SJCRH30 (cell line): ENCODE measurements around the gene TMCO5A. TPM values are rescaled to one million over a fixed set of nuclear protein-coding genes. Genes with fewer than 3 reads are reported as not detected.

Experiments used
- DNase-seq, 2 experiments: peaks; one replicate each; pipeline ENCODE4 v3.0.0-alpha.2; 2015 to 2020
- H3K27ac ChIP-seq: fragments of 250-450 bp; sonication (Bioruptor Pico); 2 replicates; pipeline ENCODE4 v1.5.1; 2020; ENCODE audit warnings: mild to moderate bottlenecking, moderate library complexity
- H3K27me3 ChIP-seq: fragments of 250-450 bp; sonication (Bioruptor Pico); 2 replicates; pipeline ENCODE4 v1.5.1; 2020; ENCODE audit warnings: mild to moderate bottlenecking, moderate library complexity
- H3K36me3 ChIP-seq: fragments of 250-450 bp; sonication (Bioruptor Pico); 2 replicates; pipeline ENCODE4 v1.5.1; 2020; ENCODE audit warnings: mild to moderate bottlenecking, moderate library complexity
- H3K4me1 ChIP-seq: fragments of 250-450 bp; sonication (Bioruptor Pico); 2 replicates; pipeline ENCODE4 v1.5.1; 2020; ENCODE audit warnings: mild to moderate bottlenecking, moderate library complexity
- H3K4me3 ChIP-seq: fragments of 250-450 bp; sonication (Bioruptor Pico); 2 replicates; pipeline ENCODE4 v1.5.1; 2020; ENCODE audit warnings: mild to moderate bottlenecking, moderate library complexity
- H3K9me3 ChIP-seq: fragments of 250-450 bp; sonication (Bioruptor Pico); replicated peaks from 2 replicates; pipeline ENCODE4 v1.5.1; 2020; ENCODE audit warnings: mild to moderate bottlenecking, moderate library complexity
- total RNA-seq: library from RNA; depleted of rRNA; stranded (reverse); fragments of >200 nt; shearing (Covaris generic); gene quantifications from 2 replicates; pipeline ENCODE4 v1.2.3, GENCODE V29; 2014; rRNA removed

Gene TMCO5A
- total RNA-seq, result not detected in 2 replicates

DNA sequence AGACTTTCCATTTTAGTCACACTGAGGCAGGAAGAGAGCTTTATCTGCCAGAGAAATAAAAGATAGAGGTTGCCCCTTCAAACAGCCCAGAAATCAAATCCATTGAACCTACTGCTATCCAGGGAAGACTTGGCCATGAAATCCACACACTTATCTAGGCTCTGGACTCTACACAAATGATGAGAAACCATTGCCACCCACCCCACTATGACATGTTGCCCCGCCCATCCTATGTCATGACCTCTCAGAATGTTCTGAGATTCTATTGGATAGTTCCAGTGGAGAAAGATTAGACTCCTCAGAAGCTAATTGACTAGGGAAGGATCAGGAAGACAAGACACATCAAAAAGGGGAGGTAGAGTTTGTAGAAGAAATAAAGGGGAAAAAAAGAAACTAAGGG is at the start of gene TMCO5A:
TSS of gene TMCO5A (plus strand) at position 301 of the 400 bp plus-strand sequence. CDS start 1,684 bp downstream, outside the sequence.
- no peaks in the 10 kb centered on the region for H3K36me3 ChIP-seq
- H3K9me3 ChIP-seq, result no peaks in the 10 kb centered on the region
- H3K4me1 ChIP-seq, result no peaks in the 10 kb centered on the region
- H3K4me3 ChIP-seq, result no peak within 1 kb of the TSS
- no peaks in the 10 kb centered on the region for H3K27me3 ChIP-seq
- no peak within 1 kb of the TSS for H3K27ac ChIP-seq
- DNase-seq, result no peak

- Histone ChIP-seq H3K27me3 (peaks cover 3% of the 10 kb centered on the region), H3K4me3 (no peak overlapping the region), H3K36me3 (no peaks in the 10 kb centered on the region), H3K9me3 (no peaks in the 10 kb centered on the region), H3K4me1 (no peaks in the 10 kb centered on the region), H3K27ac (no peak overlapping the region)
- no peak for DNase-seq
These were observed 48.8 kb upstream of the TMCO5A start for GRCh38 chr15:37885651-37886050.

GRCh38 chr15:37888356-37888755 is 46.1 kb upstream of the TMCO5A start:
- no peak for DNase-seq
- Histone ChIP-seq H3K9me3 (no peaks in the 10 kb centered on the region), H3K4me1 (no peaks in the 10 kb centered on the region)

DNA sequence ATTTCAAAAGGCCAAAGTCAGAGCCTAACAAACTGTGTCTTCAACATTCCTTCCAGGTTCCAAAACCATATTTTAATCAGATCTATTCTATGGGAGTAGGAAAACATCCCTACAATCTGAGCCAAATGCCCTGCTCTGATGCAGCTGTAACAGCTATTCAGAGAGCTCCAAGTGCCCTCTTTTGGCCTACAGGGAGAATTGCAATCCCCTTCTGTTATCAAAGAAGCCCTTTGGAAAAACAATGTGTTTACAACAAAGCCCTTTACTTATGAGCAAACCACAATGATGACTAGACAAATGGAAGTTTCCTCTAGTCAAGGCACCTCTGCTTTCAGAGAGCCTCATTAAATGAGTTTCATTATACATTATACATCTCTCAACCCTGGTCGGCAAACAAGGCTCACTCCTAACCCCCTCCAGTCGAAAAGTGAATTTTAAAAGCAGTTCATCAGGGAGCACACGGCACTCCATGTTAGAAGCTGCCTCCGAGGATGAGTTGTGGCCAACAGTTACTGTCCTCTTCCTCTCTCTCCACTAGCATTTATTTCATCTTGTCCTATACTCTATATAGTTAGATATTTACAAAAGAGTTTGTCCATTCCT is 42.6 kb upstream of the TMCO5A start:
- DNase-seq, result peak; percentile 23 to 60
- Histone ChIP-seq H3K4me3 (no peak overlapping the region), H3K4me1 (no peaks in the 10 kb centered on the region), H3K9me3 (no peaks in the 10 kb centered on the region), H3K36me3 (no peaks in the 10 kb centered on the region), H3K27me3 (peaks cover 2% of the 10 kb centered on the region; the same call in 1 of the 2 replicates), H3K27ac (no peak overlapping the region)

More at GRCh38 chr15:37888356-37888755, 46.1 kb upstream of the TMCO5A start:
- H3K27ac ChIP-seq, result no peak overlapping the region
- peaks cover 3% of the 10 kb centered on the region; the same call in 1 of the 2 replicates for H3K27me3 ChIP-seq
- no peaks in the 10 kb centered on the region for H3K36me3 ChIP-seq
- H3K4me3 ChIP-seq, result no peak overlapping the region

GRCh38 chr15:37893309-37893708 is 41.1 kb upstream of the TMCO5A start:
- Histone ChIP-seq H3K4me1 (no peaks in the 10 kb centered on the region), H3K9me3 (no peaks in the 10 kb centered on the region), H3K4me3 (no peak overlapping the region), H3K36me3 (no peaks in the 10 kb centered on the region), H3K27me3 (no peaks in the 10 kb centered on the region), H3K27ac (no peak overlapping the region)
- DNase-seq, result no peak

DNA sequence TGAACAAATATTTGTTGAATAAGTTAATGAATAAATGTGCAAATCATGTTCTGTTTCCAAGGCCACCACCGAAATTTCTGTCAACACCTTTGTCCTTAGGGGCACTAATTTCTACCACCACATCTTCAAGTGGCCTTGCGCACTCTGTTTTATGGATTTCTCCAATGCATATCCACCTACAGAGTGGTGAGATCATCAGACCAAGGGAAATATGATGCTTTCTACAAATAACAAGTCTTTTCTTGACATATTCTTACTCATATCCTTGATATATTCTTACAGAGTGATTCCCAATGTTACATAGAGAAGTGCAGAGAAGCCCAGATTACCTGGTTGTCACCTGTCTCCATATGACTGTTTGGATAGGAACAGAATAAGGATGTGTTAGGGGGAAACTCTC is 36.1 kb upstream of the TMCO5A start:
- H3K9me3 ChIP-seq, result no peaks in the 10 kb centered on the region
- H3K4me1 ChIP-seq, result no peaks in the 10 kb centered on the region
- H3K27ac ChIP-seq, result no peak overlapping the region
- H3K4me3 ChIP-seq, result no peak overlapping the region
- H3K27me3 ChIP-seq, result peaks cover 3% of the 10 kb centered on the region; the same call in 1 of the 2 replicates
- no peak for DNase-seq
- no peaks in the 10 kb centered on the region for H3K36me3 ChIP-seq

DNA sequence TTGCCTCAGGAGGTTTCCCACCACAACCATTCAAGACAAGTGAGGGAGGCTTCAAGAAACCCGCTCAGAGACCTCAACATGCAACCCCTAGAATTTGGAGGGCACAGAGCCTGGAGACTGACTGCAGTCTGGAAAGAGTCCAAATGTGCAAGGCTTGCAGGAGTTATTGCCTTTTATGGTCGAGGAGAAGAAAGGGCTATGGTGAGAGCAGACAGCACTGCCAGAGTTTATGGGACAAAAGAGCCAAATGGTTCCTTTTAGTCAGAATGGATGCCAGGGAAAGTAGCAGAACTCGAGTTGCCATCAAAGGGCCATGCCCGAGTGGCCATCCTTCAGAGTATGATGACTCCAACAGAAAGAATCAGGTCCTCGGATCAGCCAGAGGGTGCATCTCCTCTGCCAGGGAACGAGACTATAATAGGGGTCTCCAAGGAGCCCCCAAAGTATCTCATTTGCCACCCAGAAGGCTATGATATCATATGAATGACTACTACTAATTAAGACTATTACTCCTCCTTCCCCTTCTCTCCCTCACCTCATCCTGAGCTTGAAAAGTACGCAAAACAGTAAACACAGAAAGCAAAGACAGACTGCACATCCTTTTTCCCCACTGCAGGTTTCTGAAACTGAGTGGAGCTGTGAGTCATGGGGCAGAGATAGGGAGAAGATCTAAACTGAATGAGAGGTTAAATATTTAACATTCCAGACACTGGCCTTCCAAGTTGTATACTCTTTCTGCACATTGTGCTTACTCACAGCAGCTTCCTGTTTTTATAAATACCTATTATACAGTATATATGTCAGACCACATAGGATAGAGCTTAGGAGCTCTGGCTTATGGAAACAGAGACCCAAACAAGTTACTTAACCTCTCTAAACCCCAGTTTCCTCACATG is 33.9 kb upstream of the TMCO5A start:
- Histone ChIP-seq H3K4me1 (no peaks in the 10 kb centered on the region), H3K4me3 (no peak overlapping the region), H3K36me3 (no peaks in the 10 kb centered on the region), H3K27me3 (peaks cover 7% of the 10 kb centered on the region), H3K27ac (no peak overlapping the region), H3K9me3 (no peaks in the 10 kb centered on the region)
- no peak for DNase-seq

DNA sequence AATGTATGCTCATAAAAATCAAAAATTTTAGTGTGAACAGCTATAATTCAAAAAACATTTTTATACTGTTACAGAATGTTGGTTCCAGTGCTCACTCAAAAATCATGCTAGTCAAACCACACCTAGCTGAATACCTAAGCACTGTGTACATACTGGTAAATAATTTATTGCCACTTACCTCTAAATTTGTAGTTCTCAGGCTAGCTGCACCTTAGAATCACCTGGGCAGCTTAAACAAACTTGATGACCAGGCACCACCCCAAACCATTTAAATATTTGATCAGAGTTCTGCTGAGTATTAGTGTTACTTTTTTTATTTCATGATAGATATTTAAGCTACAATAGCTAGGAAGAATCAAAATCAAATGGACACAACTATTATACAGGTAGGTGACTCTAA is 32.3 kb upstream of the TMCO5A start:
- Histone ChIP-seq H3K4me3 (no peak overlapping the region), H3K36me3 (no peaks in the 10 kb centered on the region), H3K27ac (no peak overlapping the region), H3K27me3 (peaks cover 7% of the 10 kb centered on the region), H3K9me3 (no peaks in the 10 kb centered on the region), H3K4me1 (no peaks in the 10 kb centered on the region)
- DNase-seq, result no peak

DNA sequence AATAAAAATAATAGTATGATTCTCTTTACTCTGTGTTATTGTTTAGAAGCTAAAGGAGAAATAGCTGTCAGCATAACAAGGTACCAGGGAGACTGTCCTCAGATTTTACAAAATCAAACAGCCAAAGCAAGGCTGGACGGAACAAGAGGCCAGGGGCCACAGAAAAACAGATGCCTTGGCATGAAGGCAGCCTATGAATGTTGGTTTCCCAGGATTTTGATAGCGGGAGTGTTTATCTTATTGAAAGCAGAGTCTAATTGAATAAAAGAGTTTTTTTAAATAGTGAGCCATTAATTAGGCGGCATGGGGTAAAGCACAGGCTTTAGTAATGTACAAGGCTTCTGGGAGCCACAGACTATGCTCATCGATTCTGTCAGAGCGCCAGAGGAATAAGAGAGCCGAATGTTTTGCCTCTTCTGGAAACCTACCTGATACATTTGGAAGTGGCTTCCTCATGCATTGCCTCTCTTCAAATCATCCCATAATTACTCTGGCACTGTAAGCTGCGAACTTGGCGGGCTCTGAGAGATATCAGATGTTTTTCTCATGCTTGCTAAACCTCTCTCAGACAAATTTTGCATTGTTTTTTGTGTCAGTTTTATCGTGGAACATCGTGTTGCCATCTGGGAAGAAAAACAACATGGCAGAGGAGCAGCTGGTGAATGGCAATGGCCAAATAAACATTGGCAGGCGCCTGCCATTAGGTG is 30.4 kb upstream of the TMCO5A start:
- DNase-seq, result no peak
- Histone ChIP-seq H3K4me3 (no peak overlapping the region), H3K27ac (no peak overlapping the region), H3K9me3 (no peaks in the 10 kb centered on the region), H3K36me3 (no peaks in the 10 kb centered on the region), H3K4me1 (no peaks in the 10 kb centered on the region), H3K27me3 (peaks cover 7% of the 10 kb centered on the region)

DNA sequence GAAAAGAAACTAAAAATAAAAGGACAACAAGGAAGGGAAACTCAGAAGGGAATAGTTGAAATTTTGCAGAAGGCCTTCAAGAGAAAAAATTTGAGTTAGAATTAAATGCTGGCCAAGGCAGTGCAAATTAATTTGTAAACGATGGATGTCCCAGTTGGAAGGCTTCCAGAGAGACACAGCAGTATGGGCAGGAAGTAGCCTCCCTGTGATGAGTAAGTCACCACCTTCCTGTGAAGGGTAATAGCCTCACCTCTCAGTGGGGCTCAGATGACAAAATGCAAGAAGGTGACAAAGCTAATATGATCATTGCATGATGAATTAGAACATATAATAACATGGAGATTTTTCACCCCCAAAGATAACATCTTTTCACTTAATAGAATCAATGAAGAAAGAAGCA is 27.3 kb upstream of the TMCO5A start:
- H3K9me3 ChIP-seq, result no peaks in the 10 kb centered on the region
- no peak overlapping the region for H3K27ac ChIP-seq
- H3K4me1 ChIP-seq, result no peaks in the 10 kb centered on the region
- no peaks in the 10 kb centered on the region for H3K36me3 ChIP-seq
- no peak for DNase-seq
- peaks cover 7% of the 10 kb centered on the region for H3K27me3 ChIP-seq
- H3K4me3 ChIP-seq, result no peak overlapping the region

GRCh38 chr15:37921527-37922385 is 12.7 kb upstream of the TMCO5A start:
- H3K27ac ChIP-seq, result no peak overlapping the region
- no peak for DNase-seq
- H3K9me3 ChIP-seq, result no peaks in the 10 kb centered on the region
- H3K36me3 ChIP-seq, result no peaks in the 10 kb centered on the region
- H3K4me1 ChIP-seq, result no peaks in the 10 kb centered on the region
- no peaks in the 10 kb centered on the region for H3K27me3 ChIP-seq
- no peak overlapping the region for H3K4me3 ChIP-seq

- Histone ChIP-seq H3K36me3 (no peaks in the 10 kb centered on the region), H3K27me3 (no peaks in the 10 kb centered on the region), H3K27ac (no peak overlapping the region), H3K4me3 (no peak overlapping the region), H3K9me3 (no peaks in the 10 kb centered on the region), H3K4me1 (no peaks in the 10 kb centered on the region)
- DNase-seq, result no peak
These were observed 8.3 kb upstream of the TMCO5A start for GRCh38 chr15:37926136-37926535.

- H3K27ac ChIP-seq, result no peak overlapping the region
- H3K36me3 ChIP-seq, result no peaks in the 10 kb centered on the region
- no peaks in the 10 kb centered on the region for H3K9me3 ChIP-seq
- H3K4me3 ChIP-seq, result no peak overlapping the region
- no peaks in the 10 kb centered on the region for H3K27me3 ChIP-seq
- H3K4me1 ChIP-seq, result no peaks in the 10 kb centered on the region
- DNase-seq, result no peak
These were observed 5.2 kb upstream of the TMCO5A start for GRCh38 chr15:37929238-37929637.

- no peak for DNase-seq
- H3K4me3 ChIP-seq, result no peak overlapping the region
- H3K36me3 ChIP-seq, result no peaks in the 10 kb centered on the region
- H3K9me3 ChIP-seq, result no peaks in the 10 kb centered on the region
- H3K27ac ChIP-seq, result no peak overlapping the region
- no peaks in the 10 kb centered on the region for H3K4me1 ChIP-seq
- no peaks in the 10 kb centered on the region for H3K27me3 ChIP-seq
These were observed 3.1 kb upstream of the TMCO5A start for GRCh38 chr15:37931321-37931720.
